ENCODE data around the gene OPN1SW. TPM values are rescaled to one million over a fixed set of nuclear protein-coding genes. Genes with fewer than 3 reads are reported as not detected.
A peak's percentile ranks its signal among the peaks of the same experiment; 100 is the strongest.

Gene OPN1SW
- total RNA-seq, 1 donor from 2014 or later: not detected

GRCh38 chr7:128759242-128759641 lies 16.4 kb downstream of the OPN1SW start:
- no peak for DNase-seq (ENCODE audit: low read depth in 2 of 2)

GRCh38 chr7:128758553-128758952 lies 17.0 kb downstream of the OPN1SW start:
- no peak for DNase-seq (ENCODE audit: low read depth in 2 of 2)

DNA sequence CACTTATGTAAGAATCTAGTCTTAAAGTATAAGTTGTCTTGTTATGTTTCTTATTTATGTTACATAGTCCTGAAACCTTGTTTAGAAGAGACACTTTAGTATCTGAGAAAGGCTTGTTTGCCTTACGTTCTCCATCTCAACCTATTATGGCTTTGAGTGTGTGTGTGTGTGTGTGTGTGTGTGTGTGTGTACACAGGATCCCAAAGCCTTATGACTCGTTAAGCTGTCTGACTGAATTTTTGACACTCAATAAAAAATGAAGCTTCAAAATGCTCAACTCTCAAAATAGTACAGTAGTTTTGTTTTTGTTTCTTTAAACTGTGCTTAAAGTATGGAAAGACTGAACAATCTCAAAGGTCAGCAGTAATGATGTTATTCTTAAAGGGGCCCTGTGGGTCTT lies 18.4 kb downstream of the OPN1SW start:
- no peak for DNase-seq (ENCODE audit: low read depth in 2 of 2)

DNA sequence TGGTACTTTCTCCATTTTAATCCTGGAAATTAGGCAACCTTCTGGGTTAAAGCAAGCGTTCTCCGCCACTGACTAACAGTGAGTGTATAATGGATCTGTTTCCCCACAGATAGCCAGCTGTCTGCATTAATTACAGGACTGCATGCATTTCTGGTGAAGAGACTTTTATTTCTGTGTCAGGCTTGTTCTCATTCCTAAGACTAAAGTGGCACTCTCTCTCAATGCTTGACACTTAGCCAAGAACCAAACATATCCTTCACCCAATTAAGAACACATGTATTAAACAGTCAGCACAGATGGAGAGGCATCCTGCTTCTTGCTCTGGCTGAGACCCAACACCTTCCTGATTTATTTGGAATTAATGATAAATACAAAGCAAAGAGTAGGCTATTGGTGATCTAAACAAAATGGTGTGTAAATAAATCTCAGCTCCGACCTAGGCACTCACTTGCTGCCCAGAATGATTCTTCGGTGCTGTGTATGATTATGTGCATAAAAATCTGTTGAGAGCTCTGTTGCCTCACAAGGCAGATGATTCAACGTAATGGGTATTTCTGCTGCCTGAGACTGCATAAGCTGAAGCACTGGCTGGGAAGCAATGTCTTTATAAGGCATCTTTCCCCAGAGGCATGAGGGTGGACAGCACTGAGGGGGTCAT lies 19.6 kb downstream of the OPN1SW start:
- no peak for DNase-seq (ENCODE audit: low read depth in 2 of 2)

GRCh38 chr7:128755075-128755818 lies 20.3 kb downstream of the OPN1SW start:
- no peak for DNase-seq (ENCODE audit: low read depth in 2 of 2)

DNA sequence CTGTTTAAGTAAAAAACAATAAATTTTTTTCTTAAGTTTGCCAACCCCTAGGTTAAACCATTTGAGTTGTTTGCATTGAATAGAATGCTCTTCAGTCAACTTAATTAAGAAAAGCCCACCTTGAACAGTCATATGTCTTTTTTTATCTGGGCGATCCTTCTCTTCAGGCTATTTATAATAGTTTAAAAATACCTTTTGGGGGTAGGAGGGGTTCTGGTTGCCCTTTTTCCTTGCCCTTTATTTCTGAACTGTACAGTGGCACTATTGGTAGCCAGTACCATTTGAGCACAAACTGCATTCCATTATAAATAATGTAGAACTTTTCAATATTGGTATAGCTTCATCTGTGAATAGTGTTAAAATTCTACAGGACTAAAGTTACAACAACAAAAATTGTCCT lies 23.3 kb downstream of the OPN1SW start:
- DNase-seq (ENCODE audit: low read depth in 2 of 2): no peak

- DNase-seq (ENCODE audit: low read depth in 2 of 2): no peak
Observed at GRCh38 chr7:128747327-128748079, 28.1 kb downstream of the OPN1SW start.

- no peak for DNase-seq (ENCODE audit: low read depth in 2 of 2)
Observed at GRCh38 chr7:128745706-128746105, 29.9 kb downstream of the OPN1SW start.

GRCh38 chr7:128744366-128744905 lies 31.2 kb downstream of the OPN1SW start:
- DNase-seq (ENCODE audit: low read depth in 2 of 2): no peak

DNA sequence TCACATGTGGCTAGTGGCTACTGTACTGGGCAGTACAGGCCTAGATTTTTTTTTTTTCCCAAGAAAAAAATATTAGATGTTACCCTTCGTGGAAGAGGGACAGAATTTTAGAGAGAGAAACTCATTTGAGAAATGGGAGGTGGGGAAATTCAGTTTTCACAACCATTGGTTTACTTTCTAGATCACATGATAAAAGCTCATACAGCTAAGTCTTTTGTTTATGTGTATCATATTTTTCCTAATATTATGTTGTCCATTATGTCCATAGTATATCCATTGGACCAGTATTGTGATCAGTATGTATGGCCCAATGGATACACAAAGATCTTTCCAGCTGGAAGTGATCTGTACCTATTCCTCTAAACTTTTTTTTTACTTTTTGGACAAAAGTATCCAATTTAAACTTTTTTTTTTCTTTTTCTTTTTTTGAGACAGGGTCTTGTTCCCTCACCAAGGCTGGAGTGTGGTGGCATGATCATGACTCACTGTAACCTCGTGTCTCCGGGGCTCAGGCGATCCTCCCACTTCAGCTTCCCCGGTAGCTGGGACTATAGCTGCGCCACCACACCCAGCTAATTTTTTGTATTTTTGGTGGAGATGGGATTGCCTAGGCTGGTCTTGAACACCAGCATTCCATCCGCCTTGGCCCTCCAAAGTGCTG lies 32.4 kb downstream of the OPN1SW start:
- DNase-seq (ENCODE audit: low read depth in 2 of 2): peak in 1 of 2 donors; percentile 20

GRCh38 chr7:128742206-128742605 lies 33.4 kb downstream of the OPN1SW start:
- DNase-seq (ENCODE audit: low read depth in 2 of 2): peak in 1 of 2 donors; percentile 12

GRCh38 chr7:128741491-128741890 lies 34.1 kb downstream of the OPN1SW start:
- DNase-seq (ENCODE audit: low read depth in 2 of 2): no peak

DNA sequence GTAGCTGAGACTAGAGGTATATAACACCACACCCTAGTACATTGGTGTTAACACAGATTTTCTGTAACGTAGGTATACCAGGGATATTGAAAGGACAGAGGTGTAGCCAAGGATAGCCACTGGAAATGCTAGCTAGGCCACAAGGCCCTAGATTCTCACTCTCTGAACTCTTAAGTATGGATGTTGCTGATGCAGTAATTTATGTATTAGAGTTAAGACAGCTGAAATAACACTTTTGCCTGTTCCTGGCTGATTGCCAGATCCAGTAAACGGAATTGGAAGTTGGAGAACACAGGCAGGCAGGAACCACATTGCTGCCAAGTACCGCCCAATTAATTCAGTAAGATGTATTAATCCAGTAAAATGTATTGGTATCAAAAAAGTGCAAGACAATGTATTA lies 34.6 kb downstream of the OPN1SW start:
- DNase-seq (ENCODE audit: low read depth in 2 of 2): peak; percentile 75 to 95

- peak in 1 of 2 donors; percentile 4 for DNase-seq (ENCODE audit: low read depth in 2 of 2)
Observed at GRCh38 chr7:128739990-128740682, 35.5 kb downstream of the OPN1SW start.

DNA sequence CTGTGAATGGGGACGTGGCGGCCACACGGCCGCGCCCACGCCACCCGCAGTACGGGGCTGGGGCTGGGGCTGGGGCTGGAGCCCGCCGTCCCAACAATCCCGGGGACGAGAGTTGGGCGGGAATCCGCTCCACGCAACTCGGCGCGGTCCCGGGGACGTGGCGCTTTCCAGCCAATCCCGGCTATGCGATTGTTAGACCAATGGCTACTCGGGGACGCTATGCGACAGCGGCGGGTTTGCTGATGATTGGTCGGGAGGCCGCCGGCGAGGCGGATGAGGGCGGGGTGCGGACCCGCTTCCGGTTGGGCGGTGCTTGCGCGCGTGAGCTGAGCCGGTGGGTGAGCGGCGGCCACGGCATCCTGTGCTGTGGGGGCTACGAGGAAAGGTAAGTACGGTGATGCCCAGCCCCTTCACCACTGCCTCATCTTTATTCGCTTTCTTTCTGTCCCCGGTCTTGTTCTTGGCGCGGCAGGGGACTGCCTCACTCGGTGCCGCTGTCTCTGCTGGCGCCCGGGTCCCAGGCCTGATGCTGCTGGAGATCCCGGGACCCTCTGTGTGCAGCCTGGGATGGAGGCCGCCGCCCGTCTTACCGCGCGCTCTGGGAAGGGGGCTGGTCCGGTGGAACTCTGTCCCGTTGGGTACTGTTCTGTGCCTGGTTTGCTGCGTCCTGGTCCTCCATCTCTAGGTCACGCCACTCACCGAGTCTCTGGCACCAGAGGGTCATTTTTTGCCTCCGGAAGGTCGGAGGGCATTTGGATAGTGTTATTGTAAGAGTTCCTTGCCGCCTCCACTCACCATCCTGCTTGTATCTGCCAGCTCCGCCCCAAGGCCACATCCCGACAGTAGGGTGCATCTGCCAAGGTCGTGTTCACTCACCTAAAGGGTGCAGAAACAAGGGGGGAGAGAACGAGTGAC lies 36.3 kb downstream of the OPN1SW start, which contains the start of gene CALU:
CALU (plus strand) TSS at position 312 of the 915 bp plus-strand sequence. CDS start 9,225 bp downstream, outside the sequence.
- peak; percentile 94 to 99 for DNase-seq (ENCODE audit: low read depth in 2 of 2)

GRCh38 chr7:128738570-128739047 lies 37.0 kb downstream of the OPN1SW start:
- no peak for DNase-seq (ENCODE audit: low read depth in 2 of 2)

GRCh38 chr7:128737867-128738385 lies 37.7 kb downstream of the OPN1SW start:
- peak in 1 of 2 donors; percentile 53 for DNase-seq (ENCODE audit: low read depth in 2 of 2)

GRCh38 chr7:128737441-128737840 lies 38.2 kb downstream of the OPN1SW start:
- no peak for DNase-seq (ENCODE audit: low read depth in 2 of 2)

GRCh38 chr7:128735436-128735835 lies 40.2 kb downstream of the OPN1SW start:
- no peak for DNase-seq (ENCODE audit: low read depth in 2 of 2)
